EL (cell line): ENCODE measurements around the gene EYS.
"Not testable (repeated sequence)": the region's sequence is repeated elsewhere in the genome, so short reads cannot be mapped to it uniquely, and the experiment has no call there.

ENCODE experiments used
- DNase-seq: peaks from one replicate; pipeline ENCODE4 v3.0.0-alpha.2; 2016

EYS gene

DNA sequence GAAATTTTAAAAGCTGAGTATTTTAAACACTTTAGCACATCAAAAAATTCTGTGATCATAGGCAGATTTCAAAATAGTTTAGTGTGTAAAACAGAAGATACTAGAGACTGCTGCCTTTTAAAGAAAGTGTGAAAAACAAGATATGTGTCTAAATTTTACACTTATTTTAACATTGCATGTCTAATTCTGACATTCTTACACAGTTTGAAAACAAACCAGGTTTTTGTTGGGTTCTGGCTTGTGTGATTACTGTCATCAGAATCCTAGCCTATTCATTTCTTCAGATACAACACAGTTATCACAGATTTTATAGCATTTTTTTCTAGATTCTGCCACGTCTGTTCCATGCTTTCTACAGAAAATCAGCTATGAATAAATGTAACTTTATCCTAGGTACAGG is 257.1 kb downstream of the EYS start:
- DNase-seq: no peak

DNA sequence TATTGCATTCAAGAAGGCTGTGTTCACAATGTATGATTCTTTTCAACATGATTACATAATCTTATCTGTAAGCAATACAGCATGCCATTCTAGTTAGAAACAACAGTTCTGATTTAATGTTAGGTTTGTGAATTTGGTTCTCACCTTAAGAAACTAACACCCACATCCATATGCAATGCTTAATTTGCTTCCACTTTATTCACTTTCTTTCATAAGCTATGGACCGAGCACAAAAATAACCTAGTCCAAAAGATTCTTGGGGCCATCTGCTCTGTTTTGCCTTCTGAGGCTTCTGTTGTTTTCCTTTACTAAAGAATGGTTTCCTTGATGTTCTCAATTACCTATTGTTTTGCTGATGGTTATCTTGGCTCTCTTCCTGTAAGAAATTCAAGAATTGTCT is 258.2 kb downstream of the EYS start:
- no peak for DNase-seq

DNA sequence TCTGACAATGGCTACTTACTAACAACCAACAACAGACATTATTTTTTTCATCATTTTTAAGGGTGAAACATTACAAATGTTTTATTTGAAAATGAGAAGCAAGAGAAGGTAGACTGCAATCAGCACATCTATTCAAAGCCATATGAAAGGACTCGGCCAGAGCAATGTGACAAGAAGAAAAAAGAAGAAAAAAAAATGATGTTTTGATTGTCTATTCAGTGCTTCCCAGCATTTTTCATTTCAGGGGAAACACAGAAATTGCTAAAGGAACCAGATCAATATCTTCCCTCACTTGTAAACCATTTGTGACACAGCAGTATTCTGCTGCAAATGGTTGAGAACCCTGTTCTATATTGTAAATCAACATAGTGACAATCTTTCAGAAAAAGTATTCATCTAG is 270.7 kb downstream of the EYS start:
- DNase-seq: no peak

DNA sequence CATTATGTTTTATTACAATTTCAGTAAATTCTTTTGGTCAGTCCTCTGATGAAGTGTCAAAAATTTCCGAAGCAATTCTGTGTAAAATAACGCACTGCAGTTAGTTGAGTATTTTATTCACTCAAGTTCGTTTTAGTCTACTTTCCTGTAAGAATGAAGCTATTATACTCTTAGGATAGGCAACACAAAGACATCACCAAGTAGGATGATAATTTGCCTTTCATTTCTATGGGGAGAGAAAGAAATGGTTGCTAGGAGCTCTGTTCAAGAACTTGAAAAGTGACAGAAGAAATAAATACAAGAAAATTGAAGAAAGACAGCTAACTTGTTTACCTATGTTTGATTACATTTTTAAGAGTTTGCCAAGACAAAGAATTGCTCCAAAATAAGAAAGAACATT is 290.4 kb downstream of the EYS start:
- DNase-seq: no peak

DNA sequence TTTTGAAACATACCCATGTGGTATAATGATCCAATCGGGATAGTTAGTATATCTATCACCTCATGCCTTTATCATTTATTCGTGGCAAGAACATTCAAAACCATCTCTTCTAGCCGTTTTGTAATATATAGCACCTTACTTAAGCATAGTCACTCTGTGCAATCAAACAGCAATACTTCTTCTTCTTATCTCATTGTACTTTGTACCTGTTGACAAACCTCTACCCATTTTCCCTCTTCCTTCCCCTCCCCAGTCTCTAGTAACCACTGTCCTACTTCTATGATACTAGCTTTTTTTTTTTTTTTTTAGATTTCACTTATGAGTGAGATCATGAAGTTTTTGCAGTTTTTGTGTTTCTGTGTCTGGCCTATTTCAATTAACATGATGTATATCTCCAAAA is 296.7 kb downstream of the EYS start:
- no peak for DNase-seq

DNA sequence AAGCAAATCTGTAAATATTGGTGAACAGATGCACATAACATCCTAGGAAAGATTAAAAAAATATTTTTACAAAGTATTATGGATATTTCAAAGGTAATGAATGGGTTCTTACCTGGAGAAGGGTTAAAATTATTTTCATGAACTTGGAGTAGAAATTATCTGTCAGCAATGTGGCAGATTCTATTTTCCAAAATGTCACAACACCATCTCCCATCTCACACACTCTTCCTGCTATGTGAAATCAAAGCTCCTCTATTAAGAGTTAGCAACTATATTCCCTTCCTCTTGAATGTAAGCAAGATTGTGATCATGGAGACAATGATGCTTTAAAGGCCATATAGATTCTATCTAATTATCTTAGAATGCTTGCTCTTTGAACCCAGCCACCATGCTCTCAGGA is 304.5 kb downstream of the EYS start:
- DNase-seq: no peak

DNA sequence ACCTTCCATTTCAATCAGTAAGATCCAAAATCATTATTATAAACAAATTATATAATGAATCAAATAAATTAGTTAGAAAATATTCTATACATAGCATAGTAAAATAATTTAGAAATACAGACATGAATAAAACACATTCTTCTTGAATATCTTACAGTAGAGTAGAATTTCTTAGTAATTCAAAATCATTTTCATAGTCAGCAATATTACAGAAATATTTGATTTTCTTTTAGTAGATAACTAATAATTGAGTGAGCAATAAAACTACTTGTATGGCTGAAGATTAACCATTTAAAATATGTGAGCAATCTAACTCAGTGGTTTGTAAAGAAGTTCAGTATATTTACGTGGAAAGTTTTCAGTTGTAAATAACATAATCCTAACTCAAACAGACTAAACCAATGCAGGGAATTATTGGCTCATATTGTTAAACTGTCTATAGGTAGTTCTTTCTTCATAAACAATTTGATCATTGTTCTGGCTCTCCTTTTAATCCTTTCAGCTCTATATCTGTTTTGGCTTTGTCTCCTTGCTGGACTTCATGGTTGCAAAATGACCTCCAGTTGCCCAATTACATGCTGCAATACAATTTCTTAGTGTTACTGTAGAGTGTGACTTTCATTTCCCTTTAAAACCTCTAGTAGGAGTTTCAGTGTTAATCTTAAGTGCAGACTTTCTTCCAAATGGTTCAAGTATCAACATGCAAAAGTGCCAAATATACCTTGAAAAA is 307.5 kb downstream of the EYS start:
- DNase-seq: no peak

DNA sequence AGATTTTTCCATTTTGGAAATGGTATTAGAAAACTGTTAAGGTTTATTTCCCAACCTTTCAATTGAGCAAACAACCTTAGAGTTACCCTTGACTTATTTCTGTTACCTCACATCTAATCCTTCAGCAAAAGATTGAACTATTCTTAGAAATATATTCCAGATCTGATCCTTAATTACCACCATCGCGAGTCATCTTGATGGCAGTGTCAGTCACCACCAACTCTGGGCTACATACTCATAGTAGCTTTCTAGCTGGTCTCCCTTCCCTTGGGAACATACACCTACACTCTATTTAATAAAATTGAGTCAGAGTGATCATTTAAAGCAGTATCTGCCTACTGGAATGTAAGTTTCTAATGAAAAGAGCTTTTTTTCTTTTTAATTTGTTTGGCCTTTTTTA is 308.2 kb downstream of the EYS start:
- no peak for DNase-seq

DNA sequence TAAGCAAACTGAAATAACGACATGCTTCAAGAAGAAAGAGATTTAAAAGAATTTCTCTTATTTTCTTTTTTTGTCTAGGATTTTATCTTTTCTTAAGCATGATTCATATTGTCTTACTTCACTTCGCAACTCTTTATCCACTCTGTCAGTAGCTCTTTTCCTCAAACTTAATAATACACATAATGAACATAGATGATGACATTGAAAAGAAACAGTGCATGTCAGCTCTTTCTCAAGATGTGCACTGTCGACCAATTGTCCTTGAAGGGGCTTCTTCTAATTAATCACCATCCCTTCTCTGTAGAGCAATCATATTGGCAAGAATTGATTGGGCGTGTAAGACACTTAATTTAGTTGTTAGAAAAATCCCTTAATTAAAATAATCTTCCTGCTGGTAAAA is 356.5 kb downstream of the EYS start:
- no peak for DNase-seq

DNA sequence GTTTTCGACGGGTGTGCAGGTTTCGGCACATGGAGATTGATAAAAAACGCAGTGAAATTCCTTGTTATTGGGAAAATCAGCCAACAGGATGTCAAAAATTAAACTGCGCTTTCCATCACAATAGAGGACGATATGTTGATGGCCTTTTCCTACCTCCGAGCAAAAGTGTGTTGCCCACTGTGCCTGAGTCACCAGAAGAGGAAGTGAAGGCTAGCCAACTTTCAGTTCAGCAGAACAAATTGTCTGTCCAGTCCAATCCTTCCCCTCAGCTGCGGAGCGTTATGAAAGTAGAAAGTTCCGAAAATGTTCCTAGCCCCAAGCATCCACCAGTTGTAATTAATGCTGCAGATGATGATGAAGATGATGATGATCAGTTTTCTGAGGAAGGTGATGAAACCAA is 404.4 kb downstream of the EYS start:
- not testable (repeated sequence) for DNase-seq

DNA sequence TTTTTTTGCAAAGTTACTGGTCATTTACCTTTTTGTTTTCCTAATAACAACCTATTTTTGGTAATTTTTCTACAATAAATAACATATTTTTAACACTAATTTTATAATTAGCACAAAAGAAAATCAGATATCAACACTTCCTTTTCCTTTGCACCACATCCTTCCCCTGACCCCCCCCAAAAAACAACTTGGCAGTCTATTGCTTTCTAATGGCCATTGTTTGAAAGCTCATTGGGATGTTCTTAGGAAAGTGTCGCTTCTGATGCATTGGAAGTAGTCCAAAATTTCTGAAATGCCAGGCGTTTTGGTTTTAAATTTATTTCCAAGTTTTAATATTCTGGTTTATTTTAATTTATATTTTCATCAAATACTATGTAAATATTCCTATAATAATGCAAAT is 407.8 kb downstream of the EYS start:
- DNase-seq: no peak

DNA sequence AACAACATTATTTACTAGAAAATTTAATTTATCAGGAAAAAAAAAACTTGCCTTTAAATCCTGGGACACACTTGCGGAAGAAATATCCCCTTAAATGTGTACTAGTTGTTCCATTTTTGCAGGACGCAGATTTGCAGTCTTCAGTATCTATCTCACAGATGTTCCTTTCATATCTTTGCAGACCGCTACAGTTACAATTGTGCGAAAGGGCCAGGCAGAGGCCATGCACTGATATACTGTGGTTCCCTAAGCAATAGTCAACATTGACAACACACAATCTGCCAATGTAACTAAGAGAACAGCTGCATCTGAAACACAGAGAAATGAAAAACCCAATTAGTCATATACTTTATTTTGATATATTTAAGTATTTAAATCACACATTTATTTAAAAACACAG is 411.2 kb downstream of the EYS start:
- no peak for DNase-seq

DNA sequence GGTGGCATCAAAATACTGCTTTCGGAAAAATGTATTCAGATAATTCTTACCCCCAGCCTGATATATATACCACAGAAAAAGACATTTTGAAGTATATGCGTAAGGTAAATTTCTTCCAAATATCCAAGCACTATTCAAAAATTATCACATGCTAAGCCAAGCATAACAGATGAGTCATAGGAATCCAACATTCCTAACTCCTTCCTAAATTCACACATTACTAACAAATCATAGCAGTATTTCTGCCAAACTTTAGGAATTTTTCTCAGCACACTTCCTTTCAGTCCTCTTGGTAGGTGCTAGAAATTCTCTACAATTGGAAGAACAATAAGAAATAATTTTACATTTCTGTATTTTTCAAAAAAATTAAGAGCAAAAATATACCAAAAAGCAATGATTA is 417.5 kb downstream of the EYS start:
- no peak for DNase-seq

DNA sequence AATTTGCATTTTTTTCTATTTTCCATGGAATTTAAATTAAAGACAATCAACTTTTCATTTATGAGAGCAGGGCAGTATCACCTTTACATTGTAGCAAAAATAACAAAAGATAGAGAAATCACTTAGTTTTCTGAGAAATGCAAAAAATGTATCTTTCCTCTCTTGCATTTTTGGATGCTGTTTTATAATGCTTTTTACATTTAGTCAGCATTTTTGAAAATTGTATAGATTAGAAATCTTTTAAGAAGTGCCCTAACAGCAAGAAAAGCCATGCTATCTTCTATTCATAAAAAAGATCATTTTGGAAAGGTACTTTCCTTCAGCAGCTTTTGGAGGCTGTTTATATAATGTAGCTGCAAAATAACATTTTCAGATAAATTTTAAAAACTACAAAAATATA is 421.8 kb downstream of the EYS start:
- no peak for DNase-seq

DNA sequence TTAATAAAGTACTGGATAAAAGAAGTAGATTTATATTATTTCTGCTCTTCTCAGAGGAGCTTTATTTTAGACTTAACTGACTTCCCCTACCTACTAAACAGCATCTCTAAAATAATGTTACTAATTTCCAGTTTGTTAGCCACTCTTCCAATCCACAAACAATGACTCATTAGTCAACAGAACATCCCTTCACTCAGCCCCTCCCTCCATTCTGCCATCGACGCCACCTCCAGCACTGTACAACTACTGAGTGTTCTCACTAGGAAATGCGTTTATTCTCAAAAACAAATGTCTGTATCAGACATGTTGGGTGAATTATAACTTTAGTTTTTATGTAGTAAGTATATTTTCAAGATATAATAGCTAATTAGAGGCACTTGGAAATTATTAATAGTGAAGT is 427.0 kb downstream of the EYS start:
- no peak for DNase-seq

DNA sequence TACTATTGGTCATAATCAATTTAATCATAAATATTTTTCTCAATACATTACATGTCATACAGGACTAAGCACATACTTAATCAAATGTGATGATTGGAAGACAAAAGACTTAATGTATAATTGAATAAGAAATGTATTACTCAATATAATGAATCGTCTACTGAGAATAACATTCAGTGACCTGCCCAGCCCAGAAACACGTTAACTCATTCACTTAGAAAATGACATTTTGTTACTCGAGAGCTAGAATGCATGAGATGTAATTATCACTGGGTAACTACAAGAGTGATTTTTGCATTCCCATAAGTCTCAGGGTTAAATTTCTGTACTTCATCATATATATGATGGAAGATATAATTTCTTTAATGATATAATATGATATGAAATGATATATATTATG is 444.8 kb downstream of the EYS start:
- DNase-seq: no peak

DNA sequence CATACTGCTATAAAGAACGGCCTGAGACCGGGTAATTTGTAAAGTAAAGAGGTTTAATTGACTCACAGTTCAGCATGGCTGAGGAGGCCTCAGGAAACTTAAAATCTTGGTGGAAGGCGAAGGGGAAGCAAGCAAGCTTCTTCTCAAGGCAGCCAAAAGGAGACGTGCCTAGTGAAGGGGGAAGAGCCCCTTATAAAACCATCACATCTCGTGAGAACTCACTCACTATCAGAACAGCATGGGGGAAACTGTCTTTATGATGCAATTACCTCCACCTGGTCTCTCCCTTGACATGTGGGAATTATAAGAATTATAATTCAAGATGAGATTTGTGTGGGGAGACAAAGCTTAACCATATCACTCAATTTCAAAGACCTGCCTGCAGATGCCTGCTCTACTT is 447.0 kb downstream of the EYS start:
- no peak for DNase-seq

DNA sequence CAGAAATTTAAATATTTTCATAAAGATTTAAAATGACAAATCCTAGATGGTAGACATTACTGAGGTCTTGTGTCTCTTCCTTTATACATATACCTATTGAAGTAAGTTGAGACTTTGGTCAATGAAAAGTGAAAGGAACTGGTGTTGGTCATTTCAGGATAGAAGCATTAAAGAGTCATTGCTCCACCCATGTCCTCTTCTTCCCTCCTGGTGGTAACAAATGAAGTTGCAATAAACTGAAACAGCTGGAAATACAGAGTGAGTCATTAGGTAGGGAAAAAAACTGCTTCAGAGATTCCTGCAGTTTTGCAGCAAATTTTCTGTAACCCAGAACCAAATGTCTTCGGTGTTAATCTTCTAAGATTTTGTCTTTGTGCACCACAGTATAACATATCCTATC is 448.0 kb downstream of the EYS start:
- no peak for DNase-seq

DNA sequence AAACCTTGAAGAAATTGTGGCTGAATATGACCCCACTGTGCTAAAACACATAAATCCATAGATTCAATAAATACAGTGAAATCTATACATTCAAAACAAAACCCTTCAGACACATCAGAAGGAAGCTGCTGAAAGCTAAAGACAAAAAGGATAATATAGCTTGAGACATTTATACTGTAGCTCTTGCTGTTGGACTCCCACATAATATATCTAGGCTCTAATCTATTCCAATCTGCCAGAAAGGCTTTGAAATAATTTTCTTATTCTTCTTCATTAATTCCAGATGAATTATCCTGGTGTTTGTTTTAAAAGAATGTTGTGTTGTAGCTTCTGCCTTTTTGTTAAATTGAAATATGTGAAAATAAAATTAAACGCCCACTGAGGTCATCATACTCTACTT is 454.0 kb downstream of the EYS start:
- no peak for DNase-seq

DNA sequence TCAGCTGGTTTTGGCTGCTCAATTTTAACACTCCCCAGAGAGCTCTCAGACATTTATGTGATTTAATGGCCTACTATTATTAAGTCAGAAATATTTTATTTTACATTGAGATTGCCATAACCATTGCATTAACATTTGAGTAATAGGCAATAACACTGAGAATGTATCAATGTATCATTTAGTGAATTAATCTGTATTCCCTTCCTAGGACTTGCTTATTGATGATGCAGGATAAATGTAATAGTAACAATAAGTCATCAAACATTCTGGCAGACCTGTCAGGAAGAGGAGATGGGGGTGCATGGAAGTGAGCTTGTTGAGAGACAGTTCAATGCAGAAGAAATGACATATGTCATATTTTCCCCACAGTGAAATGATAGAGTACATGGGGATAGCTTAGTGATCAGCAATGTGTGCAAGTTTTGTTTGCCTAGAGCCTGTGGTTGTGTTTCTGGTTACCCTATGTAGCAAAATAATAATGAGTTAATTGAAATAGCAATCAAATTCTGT is 458.9 kb downstream of the EYS start:
- DNase-seq: no peak

DNA sequence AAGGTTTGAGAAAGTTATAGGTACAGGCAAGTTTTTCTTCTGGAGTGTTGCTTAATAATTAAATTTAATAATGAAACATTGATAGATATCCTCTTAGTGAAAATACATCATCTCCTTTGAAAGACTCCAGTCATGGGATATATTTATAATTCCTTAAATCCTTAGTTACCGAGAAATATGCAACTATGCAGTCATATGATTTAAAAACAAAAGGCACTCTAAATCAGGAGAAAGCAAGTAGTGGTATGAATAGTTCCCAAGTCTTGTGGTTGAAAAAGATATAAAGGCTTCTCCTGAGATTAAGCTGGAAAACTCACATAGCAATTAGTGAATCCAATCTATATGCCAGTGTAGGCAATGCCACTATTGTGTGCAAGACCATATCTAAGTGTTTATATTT is 475.4 kb downstream of the EYS start:
- DNase-seq: no peak

DNA sequence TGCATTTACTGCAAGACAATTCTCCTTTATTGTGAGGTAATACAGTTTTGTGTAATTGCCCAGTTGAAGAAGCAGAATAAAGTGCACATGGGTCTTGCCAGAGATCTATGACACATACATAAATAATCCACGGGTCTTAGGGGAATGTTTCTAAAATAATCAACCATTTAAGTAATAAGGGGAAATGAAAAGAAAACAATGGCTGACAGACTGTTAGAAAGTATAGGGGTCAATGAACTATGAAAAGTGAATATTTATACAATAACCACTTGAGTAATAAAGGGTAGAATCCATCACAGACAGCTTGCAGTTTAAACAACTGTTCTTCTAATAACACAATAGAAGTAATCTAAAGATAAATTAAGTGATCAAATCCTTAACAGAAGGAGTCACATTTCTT is 477.2 kb downstream of the EYS start:
- no peak for DNase-seq

DNA sequence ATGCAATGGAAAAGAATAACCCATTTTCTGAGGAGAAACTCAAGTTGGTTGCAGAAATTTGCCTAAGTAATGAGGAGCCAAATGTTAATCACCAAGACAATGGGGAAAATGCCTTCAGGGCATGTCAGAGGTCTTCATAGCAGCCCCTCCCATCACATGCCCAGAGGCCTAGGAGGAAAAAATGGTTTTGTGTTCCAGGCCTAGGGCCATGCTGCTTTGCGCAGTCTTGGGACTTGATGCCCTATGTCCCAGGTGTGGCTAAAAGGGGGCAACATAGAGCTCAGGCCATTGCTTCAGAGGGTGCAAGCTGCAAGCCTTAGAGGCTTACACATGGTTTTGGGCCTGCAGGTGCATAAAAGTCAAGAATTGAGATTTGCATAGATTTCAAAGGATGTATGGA is 485.9 kb downstream of the EYS start:
- no peak for DNase-seq

DNA sequence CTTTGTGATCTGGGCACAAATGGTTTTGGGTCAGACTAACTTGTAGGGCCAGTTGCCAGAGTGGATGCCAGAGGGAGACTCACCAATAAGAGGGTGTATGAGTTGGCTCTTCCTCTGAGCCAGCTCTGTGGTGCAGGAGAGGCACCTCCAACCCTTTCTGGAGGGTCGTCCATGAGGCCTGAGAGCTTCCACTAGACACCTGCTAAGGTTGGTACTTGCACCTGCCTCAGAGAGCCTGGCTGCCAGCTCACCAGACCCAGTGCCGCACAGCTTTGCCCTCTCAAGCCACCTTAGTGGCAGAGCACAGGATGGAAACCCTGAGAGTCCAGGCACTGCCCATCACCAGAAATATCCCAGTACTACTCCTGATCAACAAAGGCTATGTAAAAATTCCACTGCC is 504.3 kb downstream of the EYS start:
- no peak for DNase-seq

DNA sequence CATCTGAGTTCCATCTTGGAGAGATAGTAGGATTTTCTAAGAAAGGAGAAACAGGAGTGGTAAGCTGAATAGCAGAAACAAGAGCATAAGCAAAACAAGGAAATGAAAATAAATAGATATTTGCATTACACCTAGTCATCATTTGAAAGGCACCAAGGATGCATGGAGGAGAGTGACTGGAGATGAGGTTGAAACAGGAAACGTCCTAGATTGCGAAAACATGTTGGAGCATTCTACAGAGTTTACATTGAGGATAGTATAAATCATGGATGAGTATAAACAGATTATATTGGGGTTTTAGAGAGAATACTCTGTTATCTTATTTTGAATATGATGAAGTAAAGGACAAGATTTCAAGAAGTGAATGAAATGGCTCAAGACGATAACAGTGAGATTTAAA is 507.3 kb downstream of the EYS start:
- DNase-seq: no peak

DNA sequence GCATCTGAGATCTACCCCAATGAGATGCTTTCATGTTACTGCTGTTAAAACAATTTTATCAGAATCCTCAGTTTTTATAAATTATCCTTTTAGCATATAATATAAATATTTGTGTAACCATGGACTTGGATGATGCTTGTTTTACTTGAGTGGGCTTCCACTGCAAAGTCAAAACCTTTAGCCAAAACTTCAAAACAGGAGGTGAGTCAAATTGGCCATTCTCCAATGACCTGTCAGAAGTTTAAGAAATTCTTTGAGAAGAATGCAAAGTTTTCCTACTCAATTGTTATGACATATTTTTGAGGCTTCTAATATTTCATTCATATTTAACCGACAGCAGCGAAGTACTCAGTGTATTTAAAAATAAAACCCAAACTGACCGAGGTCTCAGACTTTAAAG is 507.9 kb downstream of the EYS start:
- no peak for DNase-seq
